ENCODE results near the gene MTMR2. TPM values are rescaled to one million over a fixed set of nuclear protein-coding genes. Genes with fewer than 3 reads are reported as not detected.

Gene MTMR2
- polyA plus RNA-seq, 4 donors: 61.2 to 63.3 (median 63.1) TPM

- peak; percentile 98 to 99 (median 98) for DNase-seq (ENCODE audit: low read depth in 4 of 4, low spot score in 3 of 4)
Observed at GRCh38 chr11:95789506-95790122, 134.3 kb downstream of the MTMR2 start, which contains the start of gene FAM76B. TSS of gene FAM76B (minus strand) at chr11:95789782. CDS start at chr11:95789478, 304 bp downstream.

DNA sequence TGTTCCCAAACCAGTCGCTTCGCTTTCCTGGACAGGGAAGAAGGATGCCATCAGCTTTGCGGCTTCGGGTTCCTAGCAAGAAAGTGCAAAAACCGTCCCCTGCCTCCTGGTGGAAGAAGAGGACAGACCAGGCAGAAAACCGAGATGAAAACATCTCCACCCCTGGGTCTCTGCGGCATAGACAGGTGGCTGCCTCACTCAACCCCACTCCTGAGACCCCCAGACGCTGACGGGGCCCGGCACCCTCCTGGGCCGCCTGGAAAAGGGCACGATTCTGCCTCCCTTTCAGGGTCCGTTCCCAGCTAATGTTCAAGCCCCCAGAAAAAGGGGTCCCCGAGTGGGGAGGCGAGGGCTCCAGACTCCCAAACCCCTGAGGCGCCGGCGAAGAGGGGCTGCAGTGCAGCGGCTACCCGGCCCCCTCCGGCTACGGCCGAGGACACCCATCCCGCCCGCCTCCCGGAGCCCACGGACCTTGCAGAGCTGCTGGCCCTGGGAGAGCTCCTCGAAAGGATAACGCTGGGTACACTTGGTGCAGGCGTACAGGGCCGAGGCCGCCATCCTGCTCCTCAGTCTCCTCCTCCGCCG is 134.9 kb downstream of the MTMR2 start:
- DNase-seq (ENCODE audit: low read depth in 4 of 4, low spot score in 3 of 4): peak; percentile 10 to 29 (median 20)

Other genes with a start within 250 kb of the MTMR2 start
- 10 to 100 TPM; 47.1 to 66.6 (median 57.3) TPM for gene FAM76B, start 134.3 kb downstream of the MTMR2 start, polyA plus RNA-seq (ENCODE audit: insufficient read length in 4 of 4)
- 10 to 100 TPM; 69.7 to 86.1 (median 83.6) TPM for gene CEP57, start 133.6 kb downstream of the MTMR2 start, polyA plus RNA-seq (ENCODE audit: insufficient read length in 4 of 4)

Data from right renal pelvis (tissue), 4 donors.